GM18861 (cell line): ENCODE results near the gene CST9.
"Not testable (repeated sequence)": the region's sequence is repeated elsewhere in the genome, so short reads cannot be mapped to it uniquely, and the experiment has no call there.

Source experiments
- ATAC-seq: cut with Tn5 transposase; IDR thresholded peaks from one replicate; pipeline ENCODE4 v1.9.1; 2021; ENCODE audit not compliant: unreplicated experiment

The CST9 gene

DNA sequence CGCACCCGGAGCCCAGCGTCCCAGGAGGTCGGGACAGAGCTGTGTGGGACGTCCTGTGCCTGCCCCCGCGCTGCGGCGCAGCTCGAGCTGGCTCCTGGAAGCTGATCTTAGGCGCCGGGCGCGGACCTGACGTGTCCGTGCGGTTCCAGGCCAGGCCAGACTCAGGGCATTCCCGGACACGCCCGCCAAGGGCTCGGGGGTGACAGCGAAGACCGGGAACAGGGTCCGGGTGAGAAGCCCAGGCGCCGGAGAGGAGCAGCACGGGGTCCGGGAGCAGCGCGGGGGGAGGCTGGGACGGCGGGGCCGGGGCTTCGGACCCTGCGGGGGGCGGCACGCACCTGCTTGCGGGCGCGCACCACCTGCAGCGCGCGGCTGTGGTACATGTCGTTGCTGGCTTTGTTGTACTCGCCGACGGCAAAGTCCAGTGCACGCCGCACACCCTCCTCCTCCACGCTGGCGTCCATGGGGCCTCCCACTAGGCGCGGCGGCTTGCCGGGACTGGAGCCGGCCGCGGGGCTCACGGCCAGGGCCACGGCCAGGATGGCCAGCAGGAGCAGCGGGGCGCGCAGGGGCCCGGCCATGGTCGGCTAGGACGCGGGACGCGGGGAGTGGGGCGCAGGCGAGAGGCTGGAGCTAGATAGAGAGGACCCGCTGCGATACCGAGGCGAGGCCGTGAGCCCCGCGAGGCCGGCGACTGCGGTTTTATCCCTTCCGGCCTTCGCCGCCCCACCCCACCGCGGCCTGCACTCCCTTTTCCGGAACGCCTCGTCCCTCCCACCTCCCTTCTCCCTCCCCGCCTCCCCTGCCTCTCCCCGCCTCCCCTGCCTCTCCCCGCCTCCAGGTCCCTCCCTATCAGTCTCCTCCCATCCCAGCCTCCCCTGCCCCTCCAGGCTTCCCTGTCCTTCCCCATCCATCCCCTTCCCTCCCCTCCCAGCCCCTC, 31.8 kb upstream of the CST9 start, which contains the start of gene CST3:
Gene CST3, minus strand, starts transcription at position 674 of the 940 bp plus-strand sequence. Its CDS starts 93 bp downstream, at position 581.
- ATAC-seq: no peak

- ATAC-seq: no peak
Observed at GRCh38 chr20:23636908-23637281, 31.2 kb upstream of the CST9 start.

DNA sequence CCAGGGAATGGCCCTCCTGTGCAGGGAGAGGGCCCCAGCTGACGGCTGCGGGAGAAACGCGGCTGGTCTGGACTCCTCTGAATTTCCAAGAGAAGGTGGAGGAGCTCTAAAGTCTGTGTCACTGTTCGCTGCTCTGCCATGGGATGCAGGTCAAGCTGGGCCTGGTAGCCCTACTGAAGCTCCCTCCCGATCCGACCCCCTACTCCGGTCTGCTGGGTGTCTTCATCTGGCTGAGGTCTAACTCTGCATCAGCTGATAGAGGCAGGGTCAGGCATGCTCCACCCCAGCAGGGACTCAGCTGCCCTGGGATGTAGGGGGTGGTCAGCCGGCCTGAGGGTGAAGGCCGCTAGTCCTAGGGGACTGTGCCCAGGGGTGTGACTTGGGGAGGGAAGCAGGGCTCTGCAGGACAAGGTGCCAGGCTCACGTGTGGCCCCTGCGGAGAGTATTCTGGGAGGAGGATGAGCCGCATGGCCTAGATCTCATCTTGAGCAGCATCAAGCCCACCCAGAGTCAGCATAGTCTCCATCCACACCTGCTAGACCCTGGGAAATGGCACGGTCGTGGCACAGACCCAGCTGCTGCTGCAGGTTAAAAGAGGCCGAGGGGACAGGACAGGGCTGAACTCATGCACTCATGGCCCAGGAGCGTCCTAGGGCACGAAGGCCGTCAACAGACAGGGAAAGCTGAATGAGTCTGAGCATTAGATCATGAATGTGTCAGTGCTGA, 30.6 kb upstream of the CST9 start:
- no peak for ATAC-seq

- not testable (repeated sequence) for ATAC-seq
Observed at GRCh38 chr20:23635768-23636090, 30.0 kb upstream of the CST9 start.

DNA sequence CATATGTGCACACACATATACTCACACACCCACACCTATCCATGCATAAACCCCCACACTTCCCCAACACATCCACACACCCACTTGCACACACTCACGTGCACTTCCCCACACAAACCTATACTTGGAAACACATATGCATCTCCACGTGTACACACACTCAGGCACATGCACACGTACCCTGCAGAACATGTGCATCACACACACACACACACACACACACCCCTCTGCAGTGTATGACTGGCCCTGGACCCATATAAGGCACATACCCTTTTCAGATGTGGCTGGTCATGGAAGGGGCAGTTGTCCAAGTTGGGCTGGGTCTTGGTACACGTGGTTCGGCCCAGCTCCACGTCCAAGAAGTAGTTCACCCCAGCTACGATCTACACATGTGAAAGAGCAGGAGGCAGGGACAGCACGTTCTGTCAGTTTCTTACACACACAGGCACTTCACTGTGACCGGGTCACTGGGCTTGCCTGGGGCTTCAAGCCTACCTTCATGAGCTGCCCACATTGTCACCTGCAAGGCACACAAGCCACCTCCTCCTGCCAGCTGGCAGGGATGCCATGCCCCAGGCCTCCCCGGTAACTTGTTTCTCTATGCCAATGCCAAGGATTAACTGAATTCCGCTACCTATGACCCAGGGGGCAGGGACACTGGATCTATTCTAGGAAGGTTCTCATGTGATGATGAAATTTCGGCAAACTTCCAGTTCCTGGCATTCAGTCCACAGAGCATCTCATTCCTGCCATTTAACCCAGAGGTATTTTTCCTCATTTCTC, 29.5 kb upstream of the CST9 start:
- ATAC-seq: no peak

- no peak for ATAC-seq
Observed at GRCh38 chr20:23634044-23634801, 28.5 kb upstream of the CST9 start.

DNA sequence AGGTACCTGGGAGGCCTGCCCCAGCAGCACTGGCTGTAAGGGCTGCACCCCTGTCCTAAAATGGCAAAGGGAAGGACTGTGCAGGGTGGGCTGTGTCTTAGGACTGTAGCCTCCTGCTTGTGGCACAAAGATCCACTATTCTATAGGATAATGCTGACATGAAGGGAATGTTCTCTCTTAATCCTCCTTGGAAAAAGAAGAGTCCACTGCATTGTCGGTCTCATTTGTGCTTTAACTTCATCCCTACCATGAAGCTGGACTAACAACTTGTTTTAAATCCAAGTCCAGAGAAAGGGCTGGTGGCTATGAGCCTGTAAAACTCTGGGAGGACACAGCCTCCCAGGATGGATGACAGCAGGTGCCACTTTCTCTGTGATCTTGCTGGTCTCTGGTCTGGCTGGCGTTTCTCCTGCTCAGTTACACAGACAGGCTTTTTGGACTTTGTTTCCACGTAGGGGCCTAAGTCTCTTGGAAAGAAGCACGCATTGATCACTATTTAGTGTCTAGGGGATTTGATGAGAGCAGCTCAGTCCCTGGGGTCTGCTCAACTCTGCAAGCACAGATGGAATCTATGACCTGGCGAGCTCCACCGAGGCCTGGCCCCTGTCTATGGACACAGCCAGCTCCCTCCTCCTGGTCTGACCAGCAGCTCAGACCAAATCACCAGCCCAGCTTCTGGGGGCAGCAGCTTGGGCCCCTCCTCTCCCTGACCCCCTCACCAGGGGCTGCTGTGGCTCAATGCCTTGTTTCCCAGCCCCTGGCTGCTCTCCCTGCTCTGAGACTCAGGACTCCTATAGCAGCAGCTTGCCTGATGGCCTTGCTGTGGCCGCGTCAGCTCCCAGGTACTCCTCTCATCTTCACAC, 27.2 kb upstream of the CST9 start:
- ATAC-seq: no peak

DNA sequence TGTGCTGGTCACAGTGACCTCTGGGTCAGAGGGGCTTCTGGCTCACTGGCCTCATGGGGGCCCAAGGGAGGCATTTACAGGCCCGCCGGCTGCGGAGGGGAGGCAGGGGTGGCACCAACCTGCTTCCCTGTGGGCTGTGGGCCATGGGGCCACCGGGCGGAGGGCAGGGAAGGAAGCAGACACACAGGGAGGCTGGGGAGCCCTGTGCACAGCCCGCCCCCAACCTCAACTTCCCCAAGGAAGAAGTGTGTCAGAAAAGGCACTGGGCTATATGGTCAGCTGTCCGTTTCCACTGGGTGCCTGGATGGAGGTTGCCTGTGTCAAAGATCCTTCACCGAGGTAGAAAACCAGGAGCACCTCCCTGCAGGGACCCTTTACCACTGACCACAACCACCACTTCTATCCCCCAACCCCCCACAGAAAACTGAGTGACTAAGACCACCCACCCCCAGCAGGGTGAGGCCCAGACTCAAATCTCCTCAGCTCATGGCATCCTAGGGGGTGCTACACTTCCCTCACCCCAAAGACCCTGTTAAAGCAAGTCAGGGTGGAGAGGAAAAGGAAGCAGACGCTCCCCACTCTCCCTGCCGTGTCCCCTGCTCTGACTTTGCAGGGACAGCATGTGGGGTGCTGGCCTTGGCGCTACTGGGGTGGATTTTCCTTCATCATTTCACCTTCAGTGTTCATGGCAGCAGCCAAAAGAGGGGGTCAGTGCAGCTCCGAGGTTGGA, 26.4 kb upstream of the CST9 start:
- no peak for ATAC-seq

GRCh38 chr20:23631226-23631822, 25.6 kb upstream of the CST9 start:
- ATAC-seq: no peak

DNA sequence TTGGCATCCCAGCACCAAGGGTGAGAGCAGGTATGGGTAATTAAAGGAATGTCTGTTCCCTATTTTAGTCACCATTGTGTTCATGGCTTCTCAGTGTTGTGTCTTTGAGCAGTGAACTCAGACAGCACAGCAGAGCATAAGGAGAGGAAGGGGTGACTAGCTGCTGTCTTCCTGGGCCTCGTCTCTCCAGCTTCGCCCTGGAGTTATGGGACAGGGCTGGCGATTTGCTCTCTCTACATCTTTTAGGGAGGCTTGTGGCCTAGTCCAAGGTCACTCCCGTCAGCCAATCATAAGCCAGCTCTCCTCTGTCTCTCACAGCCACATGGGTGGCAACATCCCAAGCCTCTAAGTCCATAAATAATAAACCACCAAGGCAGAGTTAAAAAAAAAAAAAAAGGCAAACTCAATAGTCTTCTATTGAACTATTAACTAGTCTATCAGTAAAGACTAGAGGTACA, 24.7 kb upstream of the CST9 start:
- no peak for ATAC-seq

DNA sequence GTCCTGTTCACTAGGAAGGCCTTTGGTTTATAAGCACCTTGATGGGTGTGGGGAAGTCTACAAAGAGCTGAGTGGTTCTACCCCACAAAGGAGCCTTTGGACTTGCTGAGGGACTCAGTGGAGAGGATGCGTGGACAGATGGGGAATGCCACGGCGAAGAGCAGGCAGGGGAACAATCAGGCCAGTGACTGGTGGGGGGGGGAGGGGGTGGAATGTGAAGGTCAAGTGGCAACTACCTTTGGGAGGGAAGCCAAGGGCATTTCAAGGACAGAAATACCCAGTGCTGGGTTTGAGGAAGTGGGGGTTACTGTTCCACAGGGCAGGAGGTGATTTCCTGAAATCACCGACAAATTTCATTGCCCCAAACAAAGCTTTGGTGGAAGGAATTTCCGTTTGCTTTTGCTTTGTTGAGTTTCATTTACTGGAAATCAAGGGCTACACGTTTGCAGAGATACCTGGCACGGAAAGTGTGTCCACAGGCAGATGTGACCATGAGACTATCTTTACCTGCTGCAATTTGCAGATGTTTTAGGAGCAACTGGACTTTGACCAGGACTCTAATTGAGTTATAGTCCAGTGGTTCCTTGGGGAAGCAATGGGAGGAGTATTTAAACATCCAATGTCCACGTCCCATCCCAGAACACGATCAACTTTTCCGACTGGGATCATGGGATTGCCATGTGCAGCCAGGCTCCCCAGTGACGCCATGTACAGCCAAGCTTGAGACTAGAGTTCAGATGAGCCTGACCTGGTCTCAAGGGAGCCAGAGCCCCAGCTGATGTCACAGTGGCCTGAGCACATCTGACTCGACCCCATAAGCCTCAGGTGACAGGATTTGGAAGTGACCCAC, 24.1 kb upstream of the CST9 start:
- no peak for ATAC-seq

DNA sequence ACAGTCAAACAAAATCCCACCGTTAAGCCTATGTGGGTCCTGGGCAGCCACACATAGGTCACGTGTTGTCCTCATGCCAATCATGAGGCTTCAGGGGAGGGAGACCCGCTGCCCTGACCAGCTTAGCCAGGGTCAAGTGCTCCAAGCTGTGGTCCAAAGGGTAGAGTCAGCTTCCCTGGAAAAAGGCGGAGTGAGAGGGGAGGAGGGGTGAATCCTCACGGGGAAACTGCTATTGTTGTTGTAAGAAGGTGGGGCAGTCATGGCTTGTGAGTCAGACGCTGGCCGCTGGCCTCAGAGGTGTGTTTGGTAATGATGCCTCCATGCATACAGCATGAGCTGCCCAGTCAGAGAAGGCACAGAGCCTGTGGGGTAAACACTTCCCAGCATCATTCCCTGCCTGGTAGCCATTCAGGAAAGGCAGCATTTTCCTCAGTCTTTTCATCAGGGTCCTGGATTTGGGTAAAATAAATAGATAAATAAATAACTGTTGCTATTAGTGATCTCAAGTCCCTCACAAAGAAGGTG, 23.4 kb upstream of the CST9 start:
- no peak for ATAC-seq

DNA sequence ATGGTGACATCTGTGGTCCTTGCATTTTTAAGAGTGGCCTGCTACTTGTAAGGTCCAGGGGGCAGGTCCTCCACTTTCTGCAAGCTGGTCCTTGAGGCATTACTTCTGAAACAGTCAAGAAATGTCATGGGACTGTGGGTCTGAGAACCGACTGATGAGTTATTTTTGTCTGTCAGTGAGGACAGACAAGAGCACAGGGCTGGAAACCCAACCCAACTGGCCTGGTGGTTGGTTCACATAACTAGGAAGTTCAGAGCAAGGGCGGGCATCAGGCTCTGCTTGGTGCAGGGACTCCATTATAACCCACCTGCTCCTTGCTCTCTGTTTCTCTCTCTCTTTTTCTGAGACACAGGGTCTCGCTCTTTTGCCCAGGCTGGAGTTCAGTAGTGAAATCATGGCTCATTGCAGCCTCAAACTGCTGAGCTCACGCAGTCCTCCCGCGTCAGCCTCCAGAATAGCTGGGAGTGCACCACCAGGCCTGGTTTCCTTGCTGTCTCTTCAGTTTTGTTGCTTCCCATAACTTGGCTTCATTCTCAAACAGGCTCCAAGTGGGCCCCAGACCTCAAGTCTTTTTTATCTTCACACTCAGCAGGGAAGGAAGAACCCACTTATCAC, 22.8 kb upstream of the CST9 start:
- ATAC-seq: no peak

GRCh38 chr20:23627501-23627900, 21.8 kb upstream of the CST9 start:
- no peak for ATAC-seq

DNA sequence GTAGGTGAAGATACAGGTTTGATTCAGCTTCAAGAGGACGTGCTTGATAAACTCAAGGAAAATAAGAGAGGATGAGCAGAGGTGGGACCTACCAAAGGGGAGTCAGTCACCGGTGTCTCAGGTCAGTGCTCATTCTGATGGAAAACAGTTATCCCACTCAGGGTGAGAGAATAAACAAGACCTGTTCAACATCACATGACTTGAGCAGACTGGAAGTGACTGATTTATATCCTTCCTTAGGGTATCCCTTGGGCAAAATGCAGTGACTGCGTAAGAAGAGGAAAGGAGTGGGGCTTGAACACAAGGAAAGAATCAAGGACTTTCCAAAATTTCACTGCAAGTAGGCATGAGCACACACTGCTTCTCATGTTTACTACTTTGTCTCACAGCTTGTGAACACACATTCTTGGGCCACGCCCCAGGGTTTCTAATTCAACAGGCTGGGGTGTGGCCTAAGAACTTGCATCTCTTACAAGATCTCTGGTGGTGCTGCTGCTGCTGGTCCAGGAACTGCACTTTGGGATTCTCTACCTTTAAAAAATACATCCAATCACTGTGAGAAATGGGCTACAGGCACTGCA, 20.4 kb upstream of the CST9 start:
- ATAC-seq: no peak

DNA sequence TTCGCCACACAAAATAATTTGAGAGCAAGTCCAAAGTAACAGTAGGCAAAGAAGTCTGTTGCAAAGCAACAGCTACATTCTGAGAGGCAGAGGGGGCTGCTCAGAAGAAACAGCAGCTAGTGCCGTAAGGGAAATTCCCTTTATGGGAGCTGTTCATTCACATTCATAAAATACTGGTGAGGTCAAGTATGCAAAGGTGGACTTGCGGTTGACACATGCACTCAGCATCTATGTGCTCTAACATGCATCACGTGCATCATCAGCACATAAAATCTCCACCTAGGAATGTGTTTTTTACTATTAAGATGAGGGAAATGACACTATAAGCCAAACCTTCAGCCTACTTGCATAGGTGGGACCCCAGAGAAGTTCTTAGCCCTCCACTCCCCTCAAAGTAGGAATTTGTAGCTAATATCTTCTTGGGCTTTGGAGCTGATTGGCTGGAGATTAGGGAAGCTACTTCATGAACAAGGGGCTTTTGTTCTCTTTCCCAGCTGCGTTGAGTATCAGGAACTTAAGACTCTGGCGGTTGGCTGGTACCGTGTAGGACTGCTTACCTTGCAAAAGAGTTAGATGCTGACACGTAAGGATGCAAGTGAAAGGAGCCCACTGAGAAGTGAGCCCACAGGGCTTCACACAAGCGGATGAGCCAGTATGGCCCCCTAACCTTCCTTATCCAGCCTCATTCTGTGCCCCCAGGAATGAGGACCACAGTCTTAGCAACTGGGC, 19.7 kb upstream of the CST9 start:
- peak; percentile 82 for ATAC-seq
